Mammary epithelial cell (primary cell): ENCODE measurements around the gene RAB28.

Experiments used
- CTCF ChIP-seq, 2 donors: IDR thresholded peaks in 1 of 2; conservative IDR thresholded peaks in 1 of 2; 2 replicates each; pipeline ENCODE4 v1.5.1; 2011 to 2012; ENCODE audit warnings: inconsistent platforms in 2 of 2, low read length in 2 of 2, mild to moderate bottlenecking in 2 of 2, control low read depth in 1 of 2, low read depth in 1 of 2; ENCODE audit not compliant: insufficient read depth in 1 of 2; ENCODE audit errors: extremely low read depth in 1 of 2
- EZH2 ChIP-seq: IDR thresholded peaks from 2 replicates; pipeline ENCODE4 v1.6.1; 2012; ENCODE audit warnings: low read length, inconsistent platforms, borderline replicate concordance

- TF ChIP-seq CTCF (conservative IDR thresholded peaks at IDR 0.05 in 1 of 2, IDR thresholded peaks at IDR 0.05 in 1 of 2; ENCODE audit: extremely low read depth in 1 of 2, insufficient read depth in 1 of 2, low read depth in 1 of 2, low read length in 2 of 2), result no peak
- TF ChIP-seq EZH2, result no peak
Measured at GRCh38 chr4:13452927-13453579, 31.1 kb downstream of the RAB28 start.
